GM23248 (cell line): ENCODE results near the gene TPCN1. TPM values are rescaled to one million over a fixed set of nuclear protein-coding genes. Genes with fewer than 3 reads are reported as not detected.

Experiments used
- DNase-seq: peaks from one replicate; pipeline ENCODE4 v3.0.0-alpha.2; 2015
- H2AFZ ChIP-seq: fragments of 200-600 bp; sonication (generic); 2 replicates; pipeline ENCODE4 v1.6.1; 2016; ENCODE audit warnings: antibody characterized with exemption
- H3F3A ChIP-seq: fragments of 200-600 bp; sonication (generic); 2 replicates; pipeline ENCODE4 v1.6.1; 2016; ENCODE audit warnings: mild to moderate bottlenecking, antibody characterized with exemption, mixed run types; ENCODE audit not compliant: insufficient read depth
- H3K27ac ChIP-seq: fragments of 200-600 bp; sonication (generic); 2 replicates; pipeline ENCODE4 v1.5.1; 2016; ENCODE audit warnings: mild to moderate bottlenecking
- H3K27me3 ChIP-seq: fragments of 200-600 bp; sonication (generic); replicated peaks from 2 replicates; pipeline ENCODE4 v1.6.1; 2016; ENCODE audit warnings: mild to moderate bottlenecking; ENCODE audit not compliant: insufficient read depth
- H3K36me3 ChIP-seq: fragments of 200-600 bp; sonication (generic); 2 replicates; pipeline ENCODE4 v1.6.1; 2016; ENCODE audit warnings: low read depth, mild to moderate bottlenecking
- H3K4me1 ChIP-seq: fragments of 200-600 bp; sonication (generic); 2 replicates; pipeline ENCODE4 v1.6.1; 2016; ENCODE audit warnings: mild to moderate bottlenecking; ENCODE audit not compliant: insufficient read depth
- H3K4me2 ChIP-seq: fragments of 200-600 bp; sonication (generic); one replicate; pipeline ENCODE4 v1.6.1; 2016; ENCODE audit warnings: mild to moderate bottlenecking; ENCODE audit not compliant: unreplicated experiment
- H3K4me3 ChIP-seq: fragments of 200-600 bp; sonication (generic); 2 replicates; pipeline ENCODE4 v1.5.1; 2016; ENCODE audit warnings: mild to moderate bottlenecking
- H3K79me2 ChIP-seq: fragments of 200-600 bp; sonication (generic); 2 replicates; pipeline ENCODE4 v1.6.1; 2016; ENCODE audit warnings: mild to moderate bottlenecking; ENCODE audit not compliant: insufficient read depth
- H3K9ac ChIP-seq: fragments of 200-600 bp; sonication (generic); 2 replicates; pipeline ENCODE4 v1.6.1; 2016; ENCODE audit warnings: mild to moderate bottlenecking
- H3K9me2 ChIP-seq: fragments of 200-600 bp; sonication (generic); 2 replicates; pipeline ENCODE4 v1.6.1; 2016; ENCODE audit warnings: mixed run types, mild to moderate bottlenecking, moderate library complexity; ENCODE audit not compliant: insufficient read depth
- H3K9me3 ChIP-seq: fragments of 200-600 bp; sonication (generic); one replicate; pipeline ENCODE4 v1.6.1; 2017; ENCODE audit warnings: low read depth
- H4K20me1 ChIP-seq: fragments of 200-600 bp; sonication (generic); 2 replicates; pipeline ENCODE4 v1.6.0; 2016; ENCODE audit not compliant: insufficient read depth
- EZH2 ChIP-seq: fragments of 200-600 bp; sonication (generic); IDR thresholded peaks from 2 replicates; pipeline ENCODE4 v1.6.1; 2018; ENCODE audit warnings: antibody characterized with exemption, mild to moderate bottlenecking; ENCODE audit not compliant: insufficient read depth, poor library complexity, severe bottlenecking
- EZH2phosphoT487 ChIP-seq: fragments of 200-600 bp; sonication (generic); IDR thresholded peaks from 2 replicates; pipeline ENCODE4 v1.6.1; 2018; ENCODE audit warnings: antibody characterized with exemption, moderate library complexity, mild to moderate bottlenecking, low read depth; ENCODE audit not compliant: insufficient read depth
- WGBS, 2 experiments: methylation state at CpG; one replicate each; pipeline ENCODE4 v1.1.6; 2015 to 2017; ENCODE audit warnings: low lambda C conversion rate in 2 of 2, low coverage in 1 of 2; ENCODE audit errors: missing lambda C conversion rate in 2 of 2; 5-methylcytosine and 5-hydroxymethylcytosine counted together
- in situ Hi-C: fragments of 300-500 bp; cut with MboI; formaldehyde crosslinking; loops from 2 replicates; pipeline ENCODE4 v1.15.0; 2020
- polyA plus RNA-seq: library from polyadenylated mRNA; unstranded; fragments of >200 nt; fragmentation: Nextera tagmentation; extraction: Ambion mirVana; gene quantifications from 2 replicates; pipeline ENCODE4 v1.2.1, GENCODE V29; 2016
- total RNA-seq: library from RNA; depleted of rRNA; stranded (reverse); fragments of >200 nt; shearing (Covaris generic); gene quantifications from 2 replicates; pipeline ENCODE4 v1.2.3, GENCODE V29; 2014

The TPCN1 gene
- total and polyA plus RNA-seq, 2 experiments from 2014 or later: 9.0 to 15.9 TPM

- TF ChIP-seq EZH2phosphoT487: no peak
- no peak for TF ChIP-seq EZH2
- H3K4me1 ChIP-seq: no peaks in the 10 kb centered on the region
- no peak overlapping the region for H2AFZ ChIP-seq
- no peaks in the 10 kb centered on the region for H3K27me3 ChIP-seq
- no peaks in the 10 kb centered on the region for H3K9me2 ChIP-seq
- no peaks in the 10 kb centered on the region for H4K20me1 ChIP-seq
- DNase-seq: no peak
- no peaks in the 10 kb centered on the region for H3K79me2 ChIP-seq
- H3F3A ChIP-seq: no peaks in the 10 kb centered on the region
- WGBS, 2 experiments: 3 to 9% methylated on average over 3 of the region's 3 CpGs
- no peak overlapping the region for H3K9ac ChIP-seq
- no peak overlapping the region for H3K27ac ChIP-seq
- no peaks in the 10 kb centered on the region for H3K36me3 ChIP-seq
- no peak overlapping the region for H3K4me3 ChIP-seq
- in situ Hi-C loops: no loop called here
- H3K9me3 ChIP-seq: no peaks in the 10 kb centered on the region
- no peak overlapping the region for H3K4me2 ChIP-seq
Measured at GRCh38 chr12:113340061-113340460, 118.8 kb downstream of the TPCN1 start.

DNA sequence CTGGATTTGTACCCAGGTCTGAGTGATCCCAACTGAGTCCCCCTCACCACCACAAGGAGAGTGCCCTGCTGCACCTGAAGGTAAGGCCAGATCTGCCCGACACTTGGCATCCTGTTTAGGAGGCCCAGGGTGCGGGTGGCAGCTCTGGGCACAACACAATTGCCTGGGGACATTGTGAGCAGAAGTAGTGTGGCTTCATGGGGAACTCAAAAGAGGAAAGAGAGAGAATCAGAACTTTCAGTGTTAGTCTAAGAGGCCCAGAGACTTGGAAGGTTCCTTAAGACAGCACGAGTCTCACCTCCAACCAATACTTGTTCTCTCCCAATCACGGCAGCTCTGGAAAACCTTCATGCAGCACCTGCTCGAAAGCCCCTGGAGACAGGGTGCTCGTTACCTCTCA is 120.3 kb downstream of the TPCN1 start:
- Histone ChIP-seq H3K4me2 (no peak overlapping the region), H3K79me2 (no peaks in the 10 kb centered on the region), H3K9ac (no peak overlapping the region), H3F3A (no peaks in the 10 kb centered on the region), H2AFZ (no peak overlapping the region), H4K20me1 (no peaks in the 10 kb centered on the region), H3K27me3 (no peaks in the 10 kb centered on the region), H3K9me2 (no peaks in the 10 kb centered on the region), H3K36me3 (no peaks in the 10 kb centered on the region), H3K4me1 (no peaks in the 10 kb centered on the region), H3K9me3 (no peaks in the 10 kb centered on the region), H3K27ac (no peak overlapping the region), H3K4me3 (no peak overlapping the region)
- in situ Hi-C loops: no loop called here
- 73 to 75% methylated on average over 6 of the region's 6 CpGs for WGBS, 2 experiments
- DNase-seq: no peak
- TF ChIP-seq EZH2 (no peak), EZH2phosphoT487 (no peak)

- H3K9me3 ChIP-seq: no peaks in the 10 kb centered on the region
- DNase-seq: no peak
- no peaks in the 10 kb centered on the region for H3K27me3 ChIP-seq
- H3K27ac ChIP-seq: no peak overlapping the region
- in situ Hi-C loops: no loop called here
- no peaks in the 10 kb centered on the region for H3K4me1 ChIP-seq
- H2AFZ ChIP-seq: no peak overlapping the region
- H3F3A ChIP-seq: no peaks in the 10 kb centered on the region
- no peak overlapping the region for H3K4me3 ChIP-seq
- no peaks in the 10 kb centered on the region for H3K36me3 ChIP-seq
- H3K79me2 ChIP-seq: no peaks in the 10 kb centered on the region
- no peaks in the 10 kb centered on the region for H4K20me1 ChIP-seq
- TF ChIP-seq EZH2phosphoT487 (no peak), EZH2 (no peak)
- no peak overlapping the region for H3K9ac ChIP-seq
- 91 to 93% methylated on average over 6 of the region's 6 CpGs for WGBS, 2 experiments
- no peaks in the 10 kb centered on the region for H3K9me2 ChIP-seq
- H3K4me2 ChIP-seq: no peak overlapping the region
Measured at GRCh38 chr12:113345318-113345717, 124.1 kb downstream of the TPCN1 start.

DNA sequence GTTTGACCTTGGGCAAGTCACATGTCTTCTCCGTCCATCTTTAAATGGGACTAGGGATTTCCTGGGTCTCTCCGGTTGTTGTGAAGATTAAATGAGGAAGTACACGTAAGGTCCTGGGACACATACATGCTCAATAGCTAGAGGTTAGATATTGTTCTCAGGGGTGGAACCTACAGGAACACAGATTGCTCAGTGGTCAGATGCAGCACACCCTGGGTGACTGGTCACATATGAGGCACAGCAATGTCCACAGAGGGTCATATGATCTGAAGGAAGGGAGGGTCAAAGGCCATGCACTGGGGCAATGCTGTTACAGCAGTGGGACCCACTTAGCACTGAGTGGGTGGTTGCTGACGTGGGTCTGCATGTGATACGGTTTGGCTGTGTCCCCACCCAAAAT is 125.1 kb downstream of the TPCN1 start:
- Histone ChIP-seq H3K4me1 (no peaks in the 10 kb centered on the region), H3K9me2 (no peaks in the 10 kb centered on the region), H2AFZ (no peak overlapping the region), H3K36me3 (no peaks in the 10 kb centered on the region), H3K9me3 (no peaks in the 10 kb centered on the region), H3F3A (no peaks in the 10 kb centered on the region), H3K9ac (no peak overlapping the region), H3K4me3 (no peak overlapping the region), H3K4me2 (no peak overlapping the region), H3K79me2 (no peaks in the 10 kb centered on the region), H4K20me1 (no peaks in the 10 kb centered on the region), H3K27me3 (no peaks in the 10 kb centered on the region), H3K27ac (no peak overlapping the region)
- WGBS, 2 experiments: 84 to 89% methylated on average over 5 of the region's 5 CpGs
- in situ Hi-C loops: no loop called here
- TF ChIP-seq EZH2phosphoT487 (no peak), EZH2 (no peak)
- no peak for DNase-seq

DNA sequence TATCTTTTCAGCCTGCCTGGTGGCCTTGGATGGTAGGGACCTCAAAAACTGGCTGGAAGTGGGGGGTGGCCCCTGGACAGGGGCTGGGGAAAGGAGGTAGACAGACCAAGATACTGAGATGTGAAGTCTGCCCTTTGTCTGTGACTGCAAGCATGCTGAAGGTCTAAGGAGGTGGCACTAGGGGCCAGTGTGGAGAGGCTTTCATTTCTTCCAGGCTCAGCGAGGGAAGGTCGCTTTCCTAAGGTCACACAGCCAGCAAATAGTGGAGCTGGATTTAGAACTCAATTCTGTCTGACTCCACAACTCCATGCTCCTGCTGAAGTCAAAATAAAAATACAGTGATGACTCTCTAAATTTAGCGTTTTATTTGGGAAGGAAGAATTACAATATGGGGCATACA is 125.8 kb downstream of the TPCN1 start:
- Histone ChIP-seq H3K36me3 (no peaks in the 10 kb centered on the region), H3K4me3 (no peak overlapping the region), H3K9me2 (no peaks in the 10 kb centered on the region), H3K79me2 (no peaks in the 10 kb centered on the region), H3K4me2 (no peak overlapping the region), H3K9ac (no peak overlapping the region), H4K20me1 (no peaks in the 10 kb centered on the region), H3K9me3 (no peaks in the 10 kb centered on the region), H3K27ac (no peak overlapping the region), H2AFZ (no peak overlapping the region), H3F3A (no peaks in the 10 kb centered on the region), H3K27me3 (no peaks in the 10 kb centered on the region), H3K4me1 (no peaks in the 10 kb centered on the region)
- in situ Hi-C loops: no loop called here
- WGBS, 2 experiments: 83 to 89% methylated on average over 3 of the region's 3 CpGs
- TF ChIP-seq EZH2 (no peak), EZH2phosphoT487 (no peak)
- DNase-seq: no peak
